HG02623 (cell line): ENCODE results near the gene CHSY1.
A peak's percentile ranks its signal among the peaks of the same experiment; 100 is the strongest.

Experiments used
- ATAC-seq: cut with Tn5 transposase; IDR thresholded peaks from one replicate; pipeline ENCODE4 v1.9.1; 2021; ENCODE audit warnings: moderate library complexity; ENCODE audit not compliant: unreplicated experiment

CHSY1 gene

DNA sequence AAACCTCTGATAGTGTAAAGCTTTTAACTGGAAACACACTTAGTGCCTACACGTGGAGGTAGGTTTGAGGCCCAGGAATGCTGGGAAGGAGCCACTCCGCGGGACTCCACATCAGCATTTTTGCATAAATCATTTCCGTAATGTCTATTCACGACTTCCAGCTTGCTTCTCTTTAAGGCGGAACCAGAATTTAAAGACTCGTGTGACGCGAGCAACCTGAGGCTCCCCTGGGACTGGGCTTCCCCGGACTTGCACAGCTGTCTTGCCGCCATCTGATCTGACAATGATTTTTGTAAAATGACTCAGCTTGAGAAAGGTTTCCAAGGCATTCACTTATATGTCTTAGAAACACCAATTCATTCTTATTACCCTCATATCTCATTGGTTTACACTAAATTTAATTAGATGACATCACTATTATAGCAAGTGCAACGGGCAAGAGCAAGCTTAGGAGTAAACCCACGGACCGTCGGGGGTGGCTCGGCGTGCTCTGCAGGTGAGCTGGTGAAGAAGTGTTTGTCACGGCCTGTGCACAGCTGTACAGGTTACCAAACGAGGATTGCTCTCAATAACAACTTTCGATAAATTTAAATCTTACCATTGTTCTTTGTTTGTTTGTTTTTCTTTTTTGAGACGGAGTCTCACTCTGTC, 95.2 kb downstream of the CHSY1 start:
- ATAC-seq, result peak; percentile 71

GRCh38 chr15:101156061-101156460, 95.8 kb downstream of the CHSY1 start:
- no peak for ATAC-seq

GRCh38 chr15:101153801-101154656, 97.8 kb downstream of the CHSY1 start:
- no peak for ATAC-seq

- no peak for ATAC-seq
Measured at GRCh38 chr15:101152914-101153313, 98.9 kb downstream of the CHSY1 start.

GRCh38 chr15:101151288-101151687, 100.6 kb downstream of the CHSY1 start:
- ATAC-seq, result no peak

DNA sequence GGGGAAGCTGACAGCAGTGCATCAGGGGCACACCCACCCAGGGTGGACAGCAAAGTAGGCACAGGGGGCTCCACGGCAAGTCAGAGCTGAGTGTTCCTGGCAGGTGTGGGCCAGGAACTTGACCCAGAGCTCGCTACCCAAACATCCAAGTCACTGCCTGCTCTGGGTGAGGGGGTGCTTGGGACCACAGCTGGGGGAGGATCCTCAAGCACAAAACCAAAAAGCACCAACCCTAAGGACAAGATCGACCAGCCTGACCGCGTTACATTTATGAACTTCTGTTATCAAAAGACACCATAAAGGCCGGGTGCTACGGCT, 101.2 kb downstream of the CHSY1 start:
- no peak for ATAC-seq

- ATAC-seq, result no peak
Measured at GRCh38 chr15:101149864-101150722, 101.8 kb downstream of the CHSY1 start.

- no peak for ATAC-seq
Measured at GRCh38 chr15:101148881-101149664, 102.8 kb downstream of the CHSY1 start.

DNA sequence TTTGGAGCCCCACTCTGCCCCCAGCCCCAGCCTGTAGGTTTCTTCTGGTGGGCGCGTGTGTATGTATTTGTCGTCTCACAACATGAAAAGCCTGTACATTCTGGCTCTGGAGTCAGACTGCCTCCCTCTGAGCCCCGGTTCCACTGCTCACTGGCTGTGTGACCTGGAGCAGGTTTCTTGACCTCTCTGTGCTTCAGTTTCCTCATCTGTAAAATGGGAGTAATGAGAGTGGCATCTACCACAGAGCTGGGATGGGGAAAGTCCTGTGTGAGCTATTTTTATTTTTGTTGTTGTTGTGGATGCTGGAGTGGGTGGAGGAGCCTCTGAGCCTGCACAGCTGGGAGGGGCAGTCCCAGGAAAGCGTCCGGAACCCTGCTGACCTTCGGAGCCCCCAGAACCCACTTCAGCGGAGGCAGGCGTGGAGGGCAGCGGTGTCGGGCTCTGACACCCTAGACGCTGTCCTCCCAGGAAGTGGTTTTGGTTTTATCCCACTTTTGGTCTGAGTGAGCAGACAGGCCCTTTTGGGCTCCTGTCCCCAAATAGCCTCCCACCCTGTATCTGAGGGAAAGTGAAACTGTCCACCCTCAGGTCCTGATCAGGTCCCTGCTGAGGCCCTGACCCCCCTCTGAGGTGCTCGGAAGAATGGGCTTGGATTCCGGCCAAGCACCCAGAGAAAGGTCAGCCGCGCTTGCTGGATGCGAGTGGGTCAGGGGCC, 103.5 kb downstream of the CHSY1 start:
- ATAC-seq, result no peak

GRCh38 chr15:101147181-101147580, 104.7 kb downstream of the CHSY1 start:
- no peak for ATAC-seq

GRCh38 chr15:101146118-101146702, 105.6 kb downstream of the CHSY1 start:
- no peak for ATAC-seq

- ATAC-seq, result no peak
Measured at GRCh38 chr15:101145362-101145761, 106.5 kb downstream of the CHSY1 start.

- ATAC-seq, result no peak
Measured at GRCh38 chr15:101143321-101143720, 108.5 kb downstream of the CHSY1 start.

DNA sequence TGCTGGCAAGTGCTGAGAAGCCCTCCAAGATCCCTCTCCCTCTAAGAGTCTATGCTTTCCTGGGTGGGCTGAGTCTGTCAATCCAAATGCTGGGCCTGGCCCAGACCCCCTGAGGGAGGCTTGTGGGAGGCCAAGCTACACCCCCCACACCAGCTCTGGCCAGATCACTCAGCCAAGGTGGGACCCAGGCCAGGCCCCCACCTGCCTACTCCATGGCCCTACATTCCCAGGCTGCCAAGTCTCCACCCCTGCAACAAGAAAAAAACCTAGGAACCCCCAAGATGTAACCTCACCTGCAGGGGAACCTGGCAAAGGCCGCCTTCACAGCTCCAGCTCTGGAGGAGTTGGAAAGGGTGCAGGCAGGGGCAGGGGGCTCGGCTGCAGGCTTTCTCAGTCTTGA, 109.1 kb downstream of the CHSY1 start:
- no peak for ATAC-seq

DNA sequence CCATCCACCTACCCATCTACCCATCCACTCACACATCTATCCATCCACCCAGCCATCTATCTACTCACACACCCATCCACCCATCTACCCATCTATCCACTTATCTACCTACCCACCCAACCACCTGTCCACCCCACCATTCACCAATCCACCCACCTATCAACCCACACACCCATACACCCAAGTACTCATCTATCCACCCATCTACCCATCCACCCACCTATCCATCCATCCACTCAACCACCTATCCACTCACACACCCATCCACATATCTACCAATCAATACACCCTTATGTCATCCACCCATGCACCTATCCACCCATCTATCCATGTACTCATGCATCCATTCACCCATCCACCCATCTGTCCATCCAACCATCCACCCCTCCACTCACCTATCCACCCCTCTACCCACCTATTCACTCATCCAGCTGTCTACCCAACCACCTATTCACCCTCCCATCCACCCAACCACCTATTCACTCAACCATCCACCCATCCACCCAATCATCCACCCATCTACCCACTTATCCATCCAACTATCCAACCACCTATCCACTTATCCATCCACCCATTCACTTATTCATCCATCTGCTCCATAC, 109.8 kb downstream of the CHSY1 start:
- no peak for ATAC-seq

DNA sequence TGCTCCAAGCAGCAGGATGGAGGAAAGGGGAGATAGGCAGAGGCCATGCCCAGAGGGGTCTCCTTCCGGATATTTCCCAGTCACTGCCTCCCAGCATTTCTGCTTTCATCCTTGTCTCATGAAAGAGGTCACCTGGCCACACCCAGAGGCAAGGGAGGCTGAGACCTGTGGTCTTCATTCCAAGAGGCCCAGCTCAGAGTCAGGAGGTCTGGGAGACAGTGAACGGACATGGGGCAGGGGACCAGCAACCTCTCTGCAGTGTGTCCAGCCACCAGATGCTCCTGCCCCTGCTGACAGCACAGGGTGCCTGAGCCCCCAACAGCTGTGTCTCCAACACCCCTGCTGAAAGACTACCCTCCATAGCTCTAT, 111.2 kb downstream of the CHSY1 start:
- no peak for ATAC-seq

DNA sequence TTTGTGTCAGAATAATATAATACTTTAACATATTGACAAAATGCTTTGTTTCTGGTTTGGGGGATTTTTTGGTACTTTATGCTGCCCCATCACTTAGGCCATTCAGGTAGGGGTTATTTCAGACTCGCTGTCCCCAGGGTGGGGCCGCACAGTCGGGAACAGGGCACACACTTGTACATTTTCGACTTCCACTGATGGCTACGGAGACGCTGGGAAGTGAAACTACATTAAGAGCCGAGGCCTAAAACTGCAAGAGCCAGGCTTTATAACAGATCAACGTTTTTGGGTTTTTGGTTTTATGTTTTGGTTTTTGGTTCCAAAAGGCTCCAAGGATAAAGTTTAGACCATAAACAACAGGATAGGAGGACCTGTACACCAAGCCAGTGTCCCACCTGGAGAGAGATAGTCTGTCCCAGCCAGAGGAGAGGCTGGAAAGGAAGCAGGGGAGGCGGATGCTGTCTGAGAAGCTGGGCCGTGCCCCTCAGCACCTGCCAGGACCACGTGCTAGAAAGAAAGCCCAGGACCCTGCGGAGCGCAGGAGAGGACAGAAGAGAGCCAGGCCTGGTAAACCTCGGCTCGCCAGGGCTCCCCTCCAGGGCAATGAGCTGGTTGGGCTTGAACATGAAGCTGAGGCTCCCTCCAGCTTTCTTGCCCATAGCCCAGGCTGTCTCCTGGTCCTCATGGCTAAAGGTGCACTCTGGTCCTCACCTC, 111.7 kb downstream of the CHSY1 start:
- ATAC-seq, result no peak

DNA sequence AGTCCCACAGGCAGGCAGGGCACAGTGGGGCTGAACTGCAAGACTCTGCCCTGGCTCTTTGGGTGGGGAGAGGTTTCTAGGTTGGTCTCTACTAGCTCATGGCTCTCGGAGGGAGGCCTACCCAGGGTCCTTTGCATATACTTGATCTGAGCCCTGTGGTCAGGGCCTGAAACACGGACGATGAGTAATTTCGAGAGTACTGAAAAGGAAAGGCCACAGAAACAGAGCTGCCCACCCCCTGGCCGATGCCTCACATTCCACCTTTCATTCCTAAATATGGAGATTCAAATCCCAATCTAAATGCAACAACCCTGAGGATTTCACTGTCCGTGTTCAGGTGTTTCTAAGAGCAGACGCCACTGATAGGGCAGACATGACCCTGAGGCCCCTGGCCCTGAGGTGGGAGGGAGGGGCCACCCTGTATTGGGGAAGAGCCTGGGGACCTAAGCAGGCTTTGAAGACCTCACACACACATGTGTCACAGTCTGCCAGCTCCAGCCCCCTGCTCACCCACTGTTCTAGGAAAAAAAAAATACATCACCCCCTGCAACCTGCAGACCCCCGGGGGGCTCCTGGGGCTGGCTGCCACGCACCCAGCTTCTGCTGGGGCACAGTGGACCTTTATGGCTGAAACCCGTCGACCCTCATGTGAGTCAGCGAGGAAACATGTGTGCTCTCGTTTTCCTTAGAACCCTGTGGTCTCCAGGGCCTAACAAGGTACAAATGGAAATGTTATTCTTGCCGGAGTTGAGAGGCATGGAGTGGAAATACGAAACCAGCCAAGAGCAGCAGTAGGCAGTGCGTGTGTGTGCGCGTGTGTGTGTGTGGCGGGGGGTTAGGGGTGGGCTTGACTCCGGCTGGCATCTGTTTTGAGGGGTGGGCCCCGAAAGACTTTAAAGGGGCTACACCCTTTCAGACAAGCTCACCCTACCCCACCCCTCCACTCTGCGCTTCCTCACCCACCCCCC, 112.7 kb downstream of the CHSY1 start:
- peak; percentile 47 for ATAC-seq
